Suprapubic skin (tissue), 4 donors: Measurements from ENCODE around the gene SUCLA2.
A peak's percentile ranks its signal among the peaks of the same experiment; 100 is the strongest.

Experiments
- EP300 ChIP-seq: sonication (generic); formaldehyde crosslinking; IDR thresholded peaks from one replicate; pipeline ENCODE4 v1.6.1; 2017; ENCODE audit warnings: antibody characterized with exemption
- POLR2AphosphoS5 ChIP-seq, 3 donors: sonication (generic); formaldehyde crosslinking; IDR thresholded peaks; one replicate each; pipeline ENCODE4 v1.6.1; 2017; ENCODE audit warnings: antibody characterized with exemption in 3 of 3
- TF ChIP-seq, protein P1 (sequence below), 2 donors: fragments of 200-600 bp in 1 of 2; fragments of 450-650 bp in 1 of 2; sonication (generic) in 1 of 2; IDR thresholded peaks; one replicate each; pipeline ENCODE4 v1.5.1; 2016 to 2019; ENCODE audit warnings: antibody characterized with exemption in 2 of 2, mild to moderate bottlenecking in 1 of 2, moderate library complexity in 1 of 2

DNA sequence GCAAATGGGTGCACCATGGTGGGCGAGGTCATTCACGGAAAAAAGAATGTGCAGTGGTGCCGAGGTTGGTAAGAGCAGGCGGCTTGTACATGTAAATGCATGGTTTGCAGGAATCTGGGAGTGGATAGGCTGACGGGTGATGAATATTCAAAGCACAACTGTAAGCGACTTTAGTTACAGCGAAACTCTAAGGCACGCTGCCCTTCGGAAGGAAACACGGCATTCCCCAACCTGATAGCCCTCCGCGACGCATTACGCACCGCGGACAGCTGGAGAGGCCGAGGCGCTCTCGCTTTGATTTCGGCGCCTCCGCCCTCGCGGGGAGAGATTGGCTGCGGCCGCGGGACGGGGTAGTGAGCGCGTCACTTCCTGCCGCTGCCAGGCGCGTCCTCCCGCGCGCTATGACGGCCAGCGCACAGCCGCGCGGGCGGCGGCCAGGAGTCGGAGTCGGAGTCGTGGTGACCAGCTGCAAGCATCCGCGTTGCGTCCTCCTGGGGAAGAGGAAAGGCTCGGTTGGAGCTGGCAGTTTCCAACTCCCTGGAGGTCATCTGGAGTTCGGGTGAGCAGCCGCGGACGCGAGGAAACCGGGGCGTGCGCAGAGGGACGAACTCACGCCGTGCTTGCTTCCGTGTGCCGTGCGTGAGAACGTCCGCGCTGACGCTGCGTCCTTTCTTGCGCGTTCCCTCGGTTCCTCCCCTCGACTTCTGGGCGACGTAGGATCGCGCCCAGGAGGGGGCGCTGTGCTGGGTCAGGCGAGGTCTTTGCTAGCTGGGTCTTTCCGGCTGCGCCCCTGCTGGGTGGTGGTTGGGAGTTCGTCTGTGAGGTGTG is 36.5 kb upstream of the SUCLA2 start, which contains the start of gene NUDT15:
- peak; percentile 68 for TF ChIP-seq EP300
- TF ChIP-seq, protein P1, sequence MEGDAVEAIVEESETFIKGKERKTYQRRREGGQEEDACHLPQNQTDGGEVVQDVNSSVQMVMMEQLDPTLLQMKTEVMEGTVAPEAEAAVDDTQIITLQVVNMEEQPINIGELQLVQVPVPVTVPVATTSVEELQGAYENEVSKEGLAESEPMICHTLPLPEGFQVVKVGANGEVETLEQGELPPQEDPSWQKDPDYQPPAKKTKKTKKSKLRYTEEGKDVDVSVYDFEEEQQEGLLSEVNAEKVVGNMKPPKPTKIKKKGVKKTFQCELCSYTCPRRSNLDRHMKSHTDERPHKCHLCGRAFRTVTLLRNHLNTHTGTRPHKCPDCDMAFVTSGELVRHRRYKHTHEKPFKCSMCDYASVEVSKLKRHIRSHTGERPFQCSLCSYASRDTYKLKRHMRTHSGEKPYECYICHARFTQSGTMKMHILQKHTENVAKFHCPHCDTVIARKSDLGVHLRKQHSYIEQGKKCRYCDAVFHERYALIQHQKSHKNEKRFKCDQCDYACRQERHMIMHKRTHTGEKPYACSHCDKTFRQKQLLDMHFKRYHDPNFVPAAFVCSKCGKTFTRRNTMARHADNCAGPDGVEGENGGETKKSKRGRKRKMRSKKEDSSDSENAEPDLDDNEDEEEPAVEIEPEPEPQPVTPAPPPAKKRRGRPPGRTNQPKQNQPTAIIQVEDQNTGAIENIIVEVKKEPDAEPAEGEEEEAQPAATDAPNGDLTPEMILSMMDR (IDR thresholded peaks at IDR 0.05): peak; percentile 97 to 99
- TF ChIP-seq POLR2AphosphoS5 (IDR thresholded peaks at IDR 0.05): peak in 2 of 3 donors; percentile 92 to 95
